Ovary (tissue), 9 donors: ENCODE results near the gene ITM2A. TPM values are rescaled to one million over a fixed set of nuclear protein-coding genes. Genes with fewer than 3 reads are reported as not detected.
A peak's percentile ranks its signal among the peaks of the same experiment; 100 is the strongest.

Source experiments
- DNase-seq, 5 donors: peaks; one replicate each; pipeline ENCODE4 v3.0.0-alpha.2; 2019 to 2020
- H3K27ac ChIP-seq, 2 donors: fragments of 200-600 bp; one replicate each; pipeline versions ENCODE4 v1.5.1 to v1.8.0; 2019 to 2022
- H3K27me3 ChIP-seq: fragments of 200-600 bp; one replicate; pipeline ENCODE4 v1.8.0; 2022
- H3K36me3 ChIP-seq: fragments of 200-600 bp; sonication (generic); one replicate; pipeline ENCODE4 v1.5.1; 2019
- H3K4me1 ChIP-seq: one replicate; pipeline ENCODE4 v1.8.1; 2013; ENCODE audit warnings: mild to moderate bottlenecking, moderate library complexity; ENCODE audit not compliant: insufficient read depth
- H3K4me3 ChIP-seq: fragments of 200-600 bp; sonication (generic); one replicate; pipeline ENCODE4 v1.5.1; 2017
- H3K9me3 ChIP-seq, 2 donors: fragments of 200-600 bp in 1 of 2; sonication (generic) in 1 of 2; one replicate each; pipeline versions ENCODE4 v1.5.1 to v1.8.1; 2013 to 2019; ENCODE audit warnings: mild to moderate bottlenecking in 1 of 2, moderate library complexity in 1 of 2
- EP300 ChIP-seq: sonication (generic); formaldehyde crosslinking; IDR thresholded peaks from one replicate; pipeline ENCODE4 v1.6.1; 2017; ENCODE audit warnings: antibody characterized with exemption
- POLR2A ChIP-seq: fragments of 450-650 bp; IDR thresholded peaks from one replicate; pipeline ENCODE4 v1.6.1; 2017; ENCODE audit warnings: antibody characterized with exemption, mild to moderate bottlenecking, moderate library complexity
- WGBS, 3 donors: extraction: QIAGEN DNeasy Blood & Tissue Kit in 1 of 3; methylation state at CpG; one replicate each; pipeline versions ENCODE4 v1.1.5 to v1.1.7; 2013 to 2017; 5-methylcytosine and 5-hydroxymethylcytosine counted together
- intact Hi-C, 4 donors: fragments of 100-400 bp; cut with DNase I; formaldehyde crosslinking; loops; one replicate each; pipeline versions ENCODE4 v1.11.0 to v1.15.1; 2022 to 2023
- polyA plus RNA-seq, 2 donors: library from polyadenylated mRNA; stranded (reverse); fragments of 200-250 nt in 1 of 2; fragments of 350-450 nt in 1 of 2; fragmentation: Illumina TruSeq in 1 of 2; extraction: RNeasy Lipid Tissue Mini Kit (QIAGEN cat#74804) in 1 of 2; gene quantifications; one replicate each; pipeline ENCODE4 v1.2.3, GENCODE V29; 2013 to 2014
- total RNA-seq, 7 donors: library from RNA; depleted of rRNA in 2 of 7; stranded (reverse); fragments of >200 nt in 2 of 7; fragmentation: NEBNext Ultra II Directional in 3 of 7; extraction: Animal tissue kit (Norgen Biotek cat#: 25700) in 3 of 7; gene quantifications; one replicate each; pipeline versions ENCODE4 v1.1.0 to v1.2.4, GENCODE V29; 2016 to 2023
- TF ChIP-seq, protein P1 (sequence below), 3 donors: fragments of 450-650 bp in 2 of 3; fragments of 200-600 bp in 1 of 3; IDR thresholded peaks; one replicate each; pipeline versions ENCODE4 v1.5.1 to v1.8.0; 2016 to 2022; ENCODE audit warnings: antibody characterized with exemption in 3 of 3, mild to moderate bottlenecking in 1 of 3
- donor health status: DM: no; HTN: no; CAD: no; lungs with moderate emphysema.
- donor health status: DM: no; HTN: no; CAD: no.
- donor health status: Bipolar disorder and iron deficiency.
- donor health status: DM: yes; HTN: yes; CAD: no.
- donor health status: DM: no; HTN: no; CAD: no.
- donor health status: DM: yes; HTN: yes; CAD: no.

Gene ITM2A
- total and polyA plus RNA-seq, 9 donors: 95.7 to 268 (median 140) TPM

DNA sequence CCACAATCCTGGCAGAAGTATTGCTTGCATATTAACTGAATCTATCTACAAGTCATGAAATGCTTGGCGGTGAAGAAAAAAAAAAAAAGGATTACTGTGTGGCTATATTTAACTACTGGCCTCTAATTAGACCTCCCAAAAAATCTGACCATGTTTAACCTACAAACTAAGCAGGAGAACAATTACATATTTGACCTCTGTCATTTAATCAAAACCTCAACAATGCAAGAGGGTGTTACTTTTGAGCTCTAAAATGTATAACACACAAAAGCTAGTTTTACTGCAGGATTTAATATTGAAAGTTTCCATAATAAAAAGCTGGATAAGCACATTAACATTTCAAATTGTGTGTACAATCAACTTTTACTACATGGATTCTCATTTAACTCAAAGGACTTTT is 1.5 kb downstream of the ITM2A start:
- H3K4me1 ChIP-seq: no peaks in the 10 kb centered on the region
- H3K27me3 ChIP-seq: no peaks in the 10 kb centered on the region
- no peak for TF ChIP-seq POLR2A
- TF ChIP-seq, protein P1, sequence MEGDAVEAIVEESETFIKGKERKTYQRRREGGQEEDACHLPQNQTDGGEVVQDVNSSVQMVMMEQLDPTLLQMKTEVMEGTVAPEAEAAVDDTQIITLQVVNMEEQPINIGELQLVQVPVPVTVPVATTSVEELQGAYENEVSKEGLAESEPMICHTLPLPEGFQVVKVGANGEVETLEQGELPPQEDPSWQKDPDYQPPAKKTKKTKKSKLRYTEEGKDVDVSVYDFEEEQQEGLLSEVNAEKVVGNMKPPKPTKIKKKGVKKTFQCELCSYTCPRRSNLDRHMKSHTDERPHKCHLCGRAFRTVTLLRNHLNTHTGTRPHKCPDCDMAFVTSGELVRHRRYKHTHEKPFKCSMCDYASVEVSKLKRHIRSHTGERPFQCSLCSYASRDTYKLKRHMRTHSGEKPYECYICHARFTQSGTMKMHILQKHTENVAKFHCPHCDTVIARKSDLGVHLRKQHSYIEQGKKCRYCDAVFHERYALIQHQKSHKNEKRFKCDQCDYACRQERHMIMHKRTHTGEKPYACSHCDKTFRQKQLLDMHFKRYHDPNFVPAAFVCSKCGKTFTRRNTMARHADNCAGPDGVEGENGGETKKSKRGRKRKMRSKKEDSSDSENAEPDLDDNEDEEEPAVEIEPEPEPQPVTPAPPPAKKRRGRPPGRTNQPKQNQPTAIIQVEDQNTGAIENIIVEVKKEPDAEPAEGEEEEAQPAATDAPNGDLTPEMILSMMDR (IDR thresholded peaks at IDR 0.05): no peak
- no peak for TF ChIP-seq EP300
- no peaks in the 10 kb centered on the region for H3K9me3 ChIP-seq
- peak overlapping the region; percentile 0 for H3K4me3 ChIP-seq
- no peaks in the 10 kb centered on the region for H3K36me3 ChIP-seq
- no peak overlapping the region for H3K27ac ChIP-seq
- intact Hi-C loops: no loop called here
- WGBS, 3 donors: 31 to 37% (median 33%) methylated on average over 1 of the region's 1 CpG
- DNase-seq: no peak

DNA sequence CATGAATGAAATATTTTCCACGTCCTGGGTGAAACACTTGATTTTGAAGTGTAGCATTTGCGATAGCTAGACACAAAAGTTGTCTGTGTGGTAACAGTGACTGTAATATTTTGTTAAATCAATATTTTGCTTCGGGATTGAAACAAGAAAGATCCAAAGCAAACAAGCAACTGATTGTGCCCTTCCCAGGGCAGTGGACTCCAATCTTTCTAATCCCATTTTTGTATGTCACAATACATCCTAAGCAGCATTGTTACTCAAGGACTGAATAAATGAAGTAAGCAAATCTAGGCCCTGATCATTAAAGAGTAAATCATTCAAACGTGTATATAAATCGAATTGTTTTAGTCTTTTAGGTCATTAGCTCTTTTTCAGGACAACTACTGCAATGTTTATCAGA is 2.8 kb downstream of the ITM2A start:
- no peak for DNase-seq
- Histone ChIP-seq H3K4me1 (no peaks in the 10 kb centered on the region), H3K27ac (no peak overlapping the region), H3K36me3 (no peaks in the 10 kb centered on the region), H3K9me3 (no peaks in the 10 kb centered on the region), H3K27me3 (no peaks in the 10 kb centered on the region), H3K4me3 (no peak overlapping the region)
- 47 to 55% (median 50%) methylated on average over 5 of the region's 5 CpGs for WGBS, 3 donors
- intact Hi-C loops: no loop called here
- TF ChIP-seq, protein P1 (IDR thresholded peaks at IDR 0.05): no peak
- TF ChIP-seq POLR2A: no peak
- TF ChIP-seq EP300: no peak

DNA sequence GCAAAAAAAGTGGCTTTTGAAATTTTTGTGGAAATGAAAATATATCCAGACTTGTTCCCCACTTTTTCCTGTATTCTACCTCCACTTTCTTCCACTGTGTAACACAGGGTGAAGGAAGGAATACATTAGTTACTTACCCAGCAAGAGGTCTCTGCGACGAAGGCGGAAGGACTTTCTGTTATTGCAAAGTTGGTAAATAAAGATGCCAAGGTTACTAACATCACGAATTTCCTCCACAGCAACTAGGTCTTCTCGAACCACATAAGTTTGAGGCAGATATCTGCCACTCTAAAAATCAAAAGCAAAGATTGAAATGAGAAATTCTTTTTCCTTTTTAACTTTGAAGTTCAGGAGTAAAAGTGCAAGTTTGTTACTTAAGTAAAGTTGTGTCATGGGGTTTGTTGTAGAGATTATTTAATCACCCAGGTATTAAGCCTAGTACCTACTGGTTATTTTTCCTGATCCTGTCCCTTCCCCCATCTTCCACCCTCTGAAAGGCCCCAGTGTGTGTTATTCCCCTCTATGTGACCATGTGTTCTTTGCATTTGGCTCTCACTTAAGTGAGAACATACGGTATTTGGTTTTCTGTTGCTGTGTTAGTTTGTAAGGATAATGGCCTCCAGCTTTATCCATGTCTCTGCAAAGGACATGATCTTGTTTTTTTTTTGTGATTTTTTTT is 5.8 kb downstream of the ITM2A start:
- TF ChIP-seq EP300 (no peak), POLR2A (no peak)
- TF ChIP-seq, protein P1 (IDR thresholded peaks at IDR 0.05): no peak
- DNase-seq: no peak
- H3K36me3 ChIP-seq: no peaks in the 10 kb centered on the region
- H3K4me3 ChIP-seq: no peak overlapping the region
- no peaks in the 10 kb centered on the region for H3K4me1 ChIP-seq
- intact Hi-C loops: no loop called here
- 67 to 69% (median 68%) methylated on average over 6 of the region's 6 CpGs for WGBS, 3 donors
- no peak overlapping the region for H3K27ac ChIP-seq
- no peaks in the 10 kb centered on the region for H3K9me3 ChIP-seq
- H3K27me3 ChIP-seq: no peaks in the 10 kb centered on the region

DNA sequence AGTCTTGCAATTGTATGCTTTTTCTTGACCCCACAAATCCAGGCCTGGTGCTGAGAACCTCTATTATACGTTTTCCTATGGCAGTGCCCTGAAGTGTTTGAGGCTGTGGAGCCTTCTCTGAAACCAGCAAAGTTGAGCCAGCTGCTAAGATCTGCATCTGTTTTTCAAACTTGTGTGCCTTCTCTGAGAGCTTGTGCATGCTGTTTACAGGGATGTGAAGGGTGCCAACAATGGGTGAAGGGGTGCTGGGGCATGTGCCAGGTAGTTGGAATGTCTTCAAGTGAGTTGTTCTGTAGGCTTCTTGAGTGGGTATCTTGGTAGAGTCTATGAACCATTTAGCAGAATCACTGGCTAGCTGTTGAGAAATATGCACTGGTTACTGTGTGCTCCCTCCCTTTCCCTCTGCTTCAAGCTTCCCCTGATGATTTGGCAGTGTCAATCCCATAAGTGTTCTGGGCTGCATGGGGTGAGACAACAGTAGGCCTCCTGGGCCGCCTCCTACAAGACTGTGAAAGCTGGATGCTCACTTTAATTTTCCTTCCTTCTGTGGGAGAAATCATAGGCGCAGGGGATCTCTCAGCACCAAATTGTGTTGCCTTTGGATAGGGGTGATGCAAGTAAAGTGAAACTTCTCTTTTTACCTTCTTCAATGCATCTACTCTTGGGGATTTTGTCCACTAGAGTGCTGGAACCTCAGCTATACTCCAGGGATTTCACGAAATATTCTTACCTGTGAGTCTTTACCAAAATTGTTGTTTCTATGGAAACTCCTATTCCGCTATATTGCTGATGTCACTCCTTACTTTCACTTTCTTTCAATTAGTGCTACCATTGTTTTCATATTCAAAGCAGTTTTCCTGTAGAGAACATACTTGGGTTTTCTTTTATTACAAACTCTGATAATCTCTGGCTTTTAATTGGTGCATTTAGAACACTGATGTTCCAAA is 30.0 kb downstream of the ITM2A start:
- H3K9me3 ChIP-seq: no peaks in the 10 kb centered on the region
- H3K27ac ChIP-seq: no peak overlapping the region
- H3K4me1 ChIP-seq: no peaks in the 10 kb centered on the region
- WGBS, 3 donors: 63 to 72% (median 66%) methylated on average over 5 of the region's 5 CpGs
- no peak for TF ChIP-seq POLR2A
- TF ChIP-seq, protein P1 (IDR thresholded peaks at IDR 0.05): no peak
- TF ChIP-seq EP300: no peak
- no peaks in the 10 kb centered on the region for H3K36me3 ChIP-seq
- no peak for DNase-seq
- no peak overlapping the region for H3K4me3 ChIP-seq
- no peaks in the 10 kb centered on the region for H3K27me3 ChIP-seq
- intact Hi-C loops: no loop called here
